HG03571 (cell line): ENCODE results near the gene CANT1.

Experiments used
- ATAC-seq: cut with Tn5 transposase; IDR thresholded peaks from one replicate; pipeline ENCODE4 v1.9.1; 2021; ENCODE audit not compliant: unreplicated experiment

CANT1 gene

GRCh38 chr17:78979780-78980623, 29.6 kb downstream of the CANT1 start, which contains the start of gene LGALS3BP:
Gene LGALS3BP, minus strand, starts transcription at chr17:78979923. Its CDS starts 2,732 bp downstream, at chr17:78977191.
- no peak for ATAC-seq

- no peak for ATAC-seq
Measured at GRCh38 chr17:78977997-78978973, 31.3 kb downstream of the CANT1 start.

- no peak for ATAC-seq
Measured at GRCh38 chr17:78977681-78977943, 32.0 kb downstream of the CANT1 start.

- no peak for ATAC-seq
Measured at GRCh38 chr17:78976907-78977680, 32.5 kb downstream of the CANT1 start.

- no peak for ATAC-seq
Measured at GRCh38 chr17:78974635-78975591, 34.7 kb downstream of the CANT1 start.

GRCh38 chr17:78973792-78974520, 35.6 kb downstream of the CANT1 start:
- no peak for ATAC-seq

- ATAC-seq, result no peak
Measured at GRCh38 chr17:78973196-78973595, 36.4 kb downstream of the CANT1 start.

GRCh38 chr17:78972507-78973105, 37.0 kb downstream of the CANT1 start:
- ATAC-seq, result no peak

GRCh38 chr17:78971756-78972506, 37.6 kb downstream of the CANT1 start:
- no peak for ATAC-seq

GRCh38 chr17:78970834-78971755, 38.5 kb downstream of the CANT1 start:
- ATAC-seq, result no peak

- ATAC-seq, result no peak
Measured at GRCh38 chr17:78969865-78970264, 39.7 kb downstream of the CANT1 start.

- no peak for ATAC-seq
Measured at GRCh38 chr17:78967782-78968362, 41.7 kb downstream of the CANT1 start.

GRCh38 chr17:78966910-78967600, 42.5 kb downstream of the CANT1 start:
- no peak for ATAC-seq

- no peak for ATAC-seq
Measured at GRCh38 chr17:78966123-78966813, 43.3 kb downstream of the CANT1 start.

- no peak for ATAC-seq
Measured at GRCh38 chr17:78965491-78965924, 44.1 kb downstream of the CANT1 start.

- ATAC-seq, result no peak
Measured at GRCh38 chr17:78963378-78963777, 46.2 kb downstream of the CANT1 start.
